ENCODE data around the gene NCAPG.

The NCAPG gene

DNA sequence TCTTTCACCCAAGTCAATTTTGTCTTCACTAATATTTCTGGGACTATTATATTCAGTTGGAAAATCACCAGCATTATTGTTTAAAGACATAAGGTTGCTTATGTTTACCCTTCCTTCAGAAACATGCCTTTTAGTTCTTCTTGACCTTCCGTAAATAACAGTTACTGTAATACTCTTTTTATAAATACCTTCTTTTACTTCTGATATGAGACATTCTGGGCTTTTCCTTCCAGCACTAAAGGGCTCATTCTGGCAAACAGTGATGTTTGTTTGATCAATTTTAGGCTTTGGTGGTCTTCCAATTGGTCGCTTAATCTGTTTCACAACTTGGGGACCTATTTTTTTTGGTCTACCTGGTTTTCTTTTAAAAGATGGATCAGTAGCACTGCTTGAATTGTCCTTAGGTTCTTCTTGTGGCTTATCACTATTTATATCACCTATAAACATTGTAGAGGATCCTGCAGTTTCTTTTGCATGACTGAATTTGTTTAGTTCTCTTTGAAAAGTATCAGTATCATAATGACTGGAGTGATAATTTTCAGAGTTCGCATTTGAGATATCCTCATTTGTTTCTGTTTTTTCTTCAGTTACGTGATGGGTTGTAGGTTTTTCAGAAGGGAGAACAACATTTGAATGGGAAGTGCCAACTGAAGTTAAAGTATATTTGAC lies 64.8 kb downstream of the NCAPG start:
- peak; percentile 9 for DNase-seq (ENCODE audit: low spot score)

- no peak for DNase-seq (ENCODE audit: low spot score)
These were observed 66.2 kb downstream of the NCAPG start for GRCh38 chr4:17876943-17877342.

DNA sequence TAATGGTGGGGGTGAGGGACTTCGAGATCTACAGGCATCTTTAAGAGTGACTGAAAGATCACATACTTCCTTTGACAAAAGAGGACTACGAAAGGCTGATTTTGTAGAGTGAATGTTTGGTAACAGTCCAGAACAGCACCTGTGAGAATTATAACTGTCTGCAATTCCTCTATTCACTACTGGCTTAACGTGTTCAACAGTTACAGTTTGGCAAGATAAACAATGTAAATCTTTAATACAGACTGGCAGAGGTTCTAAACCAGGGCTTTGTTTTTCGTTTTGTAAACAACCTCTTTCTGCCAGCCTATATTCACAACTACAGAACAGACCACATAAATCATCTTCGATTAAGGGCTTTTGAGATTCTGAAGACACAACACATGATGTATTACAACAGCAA lies 66.9 kb downstream of the NCAPG start:
- no peak for DNase-seq (ENCODE audit: low spot score)

DNA sequence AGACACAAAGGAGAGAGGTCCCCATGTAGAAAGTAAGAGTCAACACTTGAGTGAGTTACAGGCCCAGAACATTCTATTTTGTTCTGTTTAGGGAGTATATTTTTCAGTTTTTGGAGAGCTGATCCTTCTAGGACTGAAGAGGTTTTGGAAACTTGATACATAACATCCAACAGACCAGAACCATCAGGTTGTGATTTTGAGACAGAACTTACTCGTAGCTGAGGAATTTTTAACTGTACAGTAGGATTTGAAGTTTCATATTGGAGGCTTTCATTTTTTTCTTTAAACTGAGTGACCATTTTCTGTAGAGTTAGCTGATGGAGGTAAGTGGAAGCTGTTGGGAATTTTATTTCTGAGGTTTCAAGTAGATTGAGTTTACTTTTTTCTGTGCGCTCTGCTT lies 73.3 kb downstream of the NCAPG start:
- no peak for DNase-seq (ENCODE audit: low spot score)

- DNase-seq (ENCODE audit: low spot score): no peak
These were observed 73.7 kb downstream of the NCAPG start for GRCh38 chr4:17884511-17884910.

GRCh38 chr4:17889692-17890091 lies 78.9 kb downstream of the NCAPG start:
- no peak for DNase-seq (ENCODE audit: low spot score)

DNA sequence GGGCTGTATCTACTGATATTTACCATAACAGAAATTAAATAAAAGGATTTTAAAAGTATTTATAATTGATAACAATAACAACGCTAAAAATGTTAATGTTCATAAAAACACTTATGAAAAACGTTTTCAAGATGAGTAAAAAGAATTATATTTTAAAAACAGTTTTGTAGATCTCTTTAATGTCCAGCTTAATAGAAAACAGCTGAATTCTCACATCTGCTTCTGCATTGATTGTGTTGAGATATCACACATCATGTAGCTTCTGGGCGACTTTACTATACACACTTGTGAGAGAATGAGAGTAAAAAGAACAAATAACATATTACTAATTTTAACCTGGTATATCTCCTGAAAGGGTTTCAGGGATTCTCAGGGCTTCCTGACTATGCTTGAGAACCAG lies 83.6 kb downstream of the NCAPG start:
- DNase-seq (ENCODE audit: low spot score): no peak
